ENCODE results near the gene RANBP3. TPM values are rescaled to one million over a fixed set of nuclear protein-coding genes. Genes with fewer than 3 reads are reported as not detected.

RANBP3 gene
- total RNA-seq, 6 experiments from 2014 or later: 57.6 to 80.9 (median 70.4) TPM

DNA sequence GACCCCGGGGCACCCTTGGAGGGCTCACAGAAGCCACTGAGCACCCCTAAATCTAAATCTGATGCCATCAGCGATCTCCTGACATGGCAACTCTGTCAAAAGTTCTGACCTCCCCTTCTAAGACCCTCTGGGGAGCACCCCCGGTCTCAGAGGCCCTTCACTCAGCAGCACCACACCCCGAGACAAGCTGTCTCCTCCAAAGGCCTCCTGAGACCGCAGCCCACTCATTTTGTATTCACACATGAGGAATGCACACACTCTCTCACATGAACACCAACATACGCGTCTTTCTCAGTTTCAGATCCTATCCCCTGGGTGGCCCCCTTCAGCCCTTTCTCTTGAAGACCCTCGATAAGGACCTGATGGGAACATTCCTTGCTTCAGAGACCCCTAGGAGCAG lies 77.0 kb downstream of the RANBP3 start:
- peak overlapping the region; percentile 26; the same call in 1 of the 2 replicates for H3K27ac Mint-ChIP-seq
- H3K27me3 Mint-ChIP-seq (ENCODE audit: insufficient read depth): peaks cover 7% of the 10 kb centered on the region
- peaks cover 12% of the 10 kb centered on the region for H3K4me1 Mint-ChIP-seq (ENCODE audit: low read depth)
- no peaks in the 10 kb centered on the region for H3K9me3 Mint-ChIP-seq
- no peak for DNase-seq
- TF ChIP-seq, protein P1, sequence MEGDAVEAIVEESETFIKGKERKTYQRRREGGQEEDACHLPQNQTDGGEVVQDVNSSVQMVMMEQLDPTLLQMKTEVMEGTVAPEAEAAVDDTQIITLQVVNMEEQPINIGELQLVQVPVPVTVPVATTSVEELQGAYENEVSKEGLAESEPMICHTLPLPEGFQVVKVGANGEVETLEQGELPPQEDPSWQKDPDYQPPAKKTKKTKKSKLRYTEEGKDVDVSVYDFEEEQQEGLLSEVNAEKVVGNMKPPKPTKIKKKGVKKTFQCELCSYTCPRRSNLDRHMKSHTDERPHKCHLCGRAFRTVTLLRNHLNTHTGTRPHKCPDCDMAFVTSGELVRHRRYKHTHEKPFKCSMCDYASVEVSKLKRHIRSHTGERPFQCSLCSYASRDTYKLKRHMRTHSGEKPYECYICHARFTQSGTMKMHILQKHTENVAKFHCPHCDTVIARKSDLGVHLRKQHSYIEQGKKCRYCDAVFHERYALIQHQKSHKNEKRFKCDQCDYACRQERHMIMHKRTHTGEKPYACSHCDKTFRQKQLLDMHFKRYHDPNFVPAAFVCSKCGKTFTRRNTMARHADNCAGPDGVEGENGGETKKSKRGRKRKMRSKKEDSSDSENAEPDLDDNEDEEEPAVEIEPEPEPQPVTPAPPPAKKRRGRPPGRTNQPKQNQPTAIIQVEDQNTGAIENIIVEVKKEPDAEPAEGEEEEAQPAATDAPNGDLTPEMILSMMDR (IDR thresholded peaks at IDR 0.05): no peak
- no peak overlapping the region for H3K4me3 Mint-ChIP-seq
- H3K36me3 Mint-ChIP-seq (ENCODE audit: low read depth): peaks cover 16% of the 10 kb centered on the region

DNA sequence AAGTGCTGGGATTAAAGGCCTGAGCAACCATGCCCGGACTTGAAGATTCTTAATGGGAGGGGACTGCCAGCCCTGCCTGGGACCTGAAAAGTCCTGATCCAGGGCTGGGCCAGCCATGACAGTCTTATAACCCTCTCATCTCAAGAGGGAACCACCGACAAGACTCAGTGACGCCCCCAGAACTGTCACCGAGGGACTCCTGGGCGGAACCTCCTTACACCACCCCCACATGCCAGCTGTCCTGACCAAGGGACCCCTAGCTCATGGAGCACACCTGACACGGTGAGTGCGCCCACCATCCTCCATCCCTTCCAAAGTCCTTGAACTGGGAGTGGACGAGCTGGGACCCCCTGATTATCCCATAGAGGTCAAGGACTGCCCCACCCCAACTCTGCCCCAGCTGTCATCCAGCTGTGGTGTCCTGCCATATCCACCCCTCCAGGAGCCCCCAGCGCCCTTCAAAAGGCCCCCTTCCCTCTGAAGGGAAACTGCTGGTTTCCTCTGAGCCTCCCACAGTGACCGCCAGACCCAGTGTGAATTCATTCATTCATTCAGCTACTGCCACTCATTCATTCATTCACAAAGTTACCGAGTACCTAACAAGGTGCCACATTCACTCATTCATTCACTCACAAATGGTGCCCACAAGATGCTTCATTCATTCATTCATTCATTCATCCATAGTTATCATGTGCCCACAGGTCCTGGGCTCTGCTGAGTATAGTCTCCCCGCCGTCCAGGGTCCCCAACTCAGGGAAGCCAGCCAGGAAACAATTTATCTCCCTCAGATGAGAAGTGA lies 78.0 kb downstream of the RANBP3 start:
- peak overlapping the region; percentile 43; the same call in 1 of the 2 replicates for H3K27ac Mint-ChIP-seq
- H3K36me3 Mint-ChIP-seq (ENCODE audit: low read depth): peaks cover 16% of the 10 kb centered on the region
- peaks cover 12% of the 10 kb centered on the region for H3K4me1 Mint-ChIP-seq (ENCODE audit: low read depth)
- H3K4me3 Mint-ChIP-seq: no peak overlapping the region
- TF ChIP-seq, protein P1 (IDR thresholded peaks at IDR 0.05): no peak
- no peak for DNase-seq
- H3K27me3 Mint-ChIP-seq (ENCODE audit: insufficient read depth): peaks cover 7% of the 10 kb centered on the region
- no peaks in the 10 kb centered on the region for H3K9me3 Mint-ChIP-seq

DNA sequence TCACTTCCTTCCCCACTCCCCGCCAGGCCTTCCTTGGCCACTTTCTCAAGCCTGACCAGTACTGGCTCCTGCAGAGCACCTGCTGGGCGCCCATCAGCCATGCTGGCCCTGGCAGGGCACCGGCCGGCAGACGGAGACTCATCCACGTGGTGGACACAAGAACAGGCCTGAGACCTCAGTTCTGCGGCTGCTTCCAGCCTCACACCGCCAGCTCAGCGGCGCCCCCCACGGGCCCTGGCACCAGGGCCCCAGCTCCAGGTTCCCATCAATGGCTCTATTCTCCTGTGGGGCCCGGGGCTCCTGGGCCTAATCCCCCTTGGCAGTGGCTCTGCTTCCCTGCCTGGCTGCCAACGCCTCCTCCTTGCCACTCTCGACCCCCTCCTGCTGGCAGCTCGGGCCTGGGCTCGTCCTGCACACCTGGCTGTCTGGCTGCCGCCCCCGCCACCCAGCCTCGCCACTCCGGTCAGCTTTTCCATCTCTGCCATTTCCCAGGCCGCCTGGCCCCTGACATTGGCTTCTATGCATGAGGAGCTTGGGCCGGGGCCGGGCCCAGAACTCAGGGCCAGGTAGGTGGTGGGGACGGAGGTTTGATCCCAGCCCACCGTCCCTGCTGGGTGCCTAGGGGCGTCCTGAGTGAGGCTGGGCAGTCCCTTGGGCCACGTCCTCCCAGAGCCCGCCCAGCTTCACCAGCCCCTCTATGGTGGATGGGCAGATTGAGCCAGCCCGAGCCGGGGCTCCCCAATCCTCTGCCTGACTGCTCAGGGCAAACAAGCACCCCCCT lies 80.6 kb downstream of the RANBP3 start:
- TF ChIP-seq, protein P1 (IDR thresholded peaks at IDR 0.05): peak; percentile 53
- Mint-ChIP-seq H3K4me1 (ENCODE audit: low read depth) (peaks cover 6% of the 10 kb centered on the region; the same call in 1 of the 2 replicates), H3K27me3 (ENCODE audit: insufficient read depth) (no peaks in the 10 kb centered on the region; the same call in 1 of the 2 replicates), H3K27ac (no peak overlapping the region), H3K9me3 (no peaks in the 10 kb centered on the region), H3K4me3 (no peak overlapping the region), H3K36me3 (ENCODE audit: low read depth) (peaks cover 10% of the 10 kb centered on the region)
- DNase-seq: no peak

DNA sequence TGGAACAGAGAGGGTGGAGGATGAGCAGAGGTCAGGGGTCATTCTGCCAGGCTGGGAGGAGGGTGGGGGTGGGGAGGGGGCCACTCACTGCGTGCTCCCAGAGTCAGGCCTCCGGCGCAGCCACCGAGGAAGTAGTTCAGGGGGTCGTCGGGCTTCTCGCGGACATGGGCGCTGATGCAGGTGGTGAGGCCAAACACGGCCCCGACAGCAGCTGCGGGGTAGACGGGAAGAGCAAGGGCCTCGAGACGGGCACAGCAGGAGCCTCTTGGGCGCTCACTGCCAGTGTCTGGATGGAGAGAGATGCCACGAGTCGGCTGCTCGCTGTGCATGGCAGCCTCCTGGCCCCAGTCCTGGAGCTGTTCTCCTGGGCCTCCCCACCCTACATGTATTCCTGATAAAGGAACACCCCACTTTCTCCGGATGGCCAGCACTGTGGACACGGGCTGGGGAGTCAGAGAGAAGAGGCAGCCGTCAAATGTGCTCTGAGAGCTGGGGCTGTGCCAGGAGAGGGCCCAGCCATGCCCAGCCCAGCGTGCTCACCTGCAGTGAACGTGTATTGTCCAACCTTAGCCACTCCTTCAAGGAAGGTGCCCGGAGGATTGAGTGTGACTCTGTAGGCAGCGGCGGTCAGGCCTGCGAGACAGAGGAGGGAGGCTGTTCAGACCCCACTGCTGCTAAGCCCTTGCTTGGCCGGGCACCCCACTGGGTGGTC lies 81.4 kb downstream of the RANBP3 start:
- TF ChIP-seq, protein P1 (IDR thresholded peaks at IDR 0.05): no peak
- H3K36me3 Mint-ChIP-seq (ENCODE audit: low read depth): peaks cover 10% of the 10 kb centered on the region
- H3K27me3 Mint-ChIP-seq (ENCODE audit: insufficient read depth): peaks cover 3% of the 10 kb centered on the region; the same call in 1 of the 2 replicates
- H3K4me3 Mint-ChIP-seq: no peak overlapping the region
- H3K27ac Mint-ChIP-seq: no peak overlapping the region
- peaks cover 6% of the 10 kb centered on the region; the same call in 1 of the 2 replicates for H3K4me1 Mint-ChIP-seq (ENCODE audit: low read depth)
- no peak for DNase-seq
- H3K9me3 Mint-ChIP-seq: no peaks in the 10 kb centered on the region

DNA sequence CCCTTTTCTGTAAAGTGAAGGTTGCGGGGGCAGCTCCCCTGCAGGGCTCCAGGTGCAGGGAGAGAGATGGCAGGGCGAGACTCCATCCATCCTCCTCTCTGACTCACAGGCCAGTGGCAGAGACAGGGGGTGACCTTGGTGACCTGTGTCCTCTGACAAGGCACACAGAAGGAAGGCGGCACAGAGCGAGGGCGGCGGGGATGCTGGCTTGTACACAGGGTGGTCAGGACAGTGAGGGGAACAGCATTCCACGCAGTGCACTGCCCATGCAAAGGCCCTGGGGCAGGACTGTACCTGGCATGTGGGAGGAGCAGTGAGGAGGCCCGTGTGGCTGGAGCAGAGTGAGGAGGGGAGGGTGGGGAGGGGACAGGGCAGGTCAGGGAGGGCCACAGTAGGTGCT lies 82.0 kb downstream of the RANBP3 start:
- DNase-seq: no peak
- H3K4me3 Mint-ChIP-seq: no peak overlapping the region
- TF ChIP-seq, protein P1 (IDR thresholded peaks at IDR 0.05): no peak
- no peak overlapping the region for H3K27ac Mint-ChIP-seq
- peaks cover under 1% of the 10 kb centered on the region; the same call in 1 of the 2 replicates for H3K4me1 Mint-ChIP-seq (ENCODE audit: low read depth)
- peaks cover 6% of the 10 kb centered on the region for H3K27me3 Mint-ChIP-seq (ENCODE audit: insufficient read depth)
- H3K9me3 Mint-ChIP-seq: no peaks in the 10 kb centered on the region
- H3K36me3 Mint-ChIP-seq (ENCODE audit: low read depth): peaks cover 7% of the 10 kb centered on the region

All from HFFc6 (cell line).